CD4-positive, alpha-beta T cell treated with Interleukin-17A for 1 hour (primary cell): Measurements from ENCODE around the gene FAAP20.

Experiments
- DNase-seq: peaks from one replicate; pipeline ENCODE4 v3.0.0-alpha.2; 2020

Gene FAAP20

GRCh38 chr1:2229911-2230731 is 35.5 kb upstream of the FAAP20 start:
- DNase-seq: peak; percentile 27

- DNase-seq: peak; percentile 54
Measured at GRCh38 chr1:2229037-2229864, 34.7 kb upstream of the FAAP20 start.

- no peak for DNase-seq
Measured at GRCh38 chr1:2228694-2229036, 34.1 kb upstream of the FAAP20 start.

- DNase-seq: no peak
Measured at GRCh38 chr1:2228157-2228594, 33.6 kb upstream of the FAAP20 start, which contains the start of gene SKI. TSS of gene SKI (plus strand) at chr1:2228319. CDS start at chr1:2228767, 448 bp downstream.

GRCh38 chr1:2227346-2228156 is 33.0 kb upstream of the FAAP20 start:
- peak; percentile 95 for DNase-seq

GRCh38 chr1:2226525-2227345 is 32.2 kb upstream of the FAAP20 start:
- DNase-seq: no peak

GRCh38 chr1:2224631-2225428 is 30.3 kb upstream of the FAAP20 start:
- no peak for DNase-seq

- no peak for DNase-seq
Measured at GRCh38 chr1:2224170-2224584, 29.6 kb upstream of the FAAP20 start.

- DNase-seq: no peak
Measured at GRCh38 chr1:2221271-2221670, 26.7 kb upstream of the FAAP20 start.

GRCh38 chr1:2216767-2217058 is 22.1 kb upstream of the FAAP20 start:
- DNase-seq: no peak

GRCh38 chr1:2215909-2216766 is 21.6 kb upstream of the FAAP20 start:
- DNase-seq: no peak

- DNase-seq: no peak
Measured at GRCh38 chr1:2215329-2215728, 20.8 kb upstream of the FAAP20 start.

- DNase-seq: no peak
Measured at GRCh38 chr1:2214541-2215241, 20.1 kb upstream of the FAAP20 start.

GRCh38 chr1:2213576-2214505 is 19.3 kb upstream of the FAAP20 start:
- DNase-seq: no peak

GRCh38 chr1:2212532-2213491 is 18.2 kb upstream of the FAAP20 start:
- peak; percentile 78 for DNase-seq

- DNase-seq: no peak
Measured at GRCh38 chr1:2212274-2212531, 17.6 kb upstream of the FAAP20 start.

GRCh38 chr1:2210786-2211185 is 16.2 kb upstream of the FAAP20 start:
- no peak for DNase-seq
